Prostate gland (tissue), 2 donors: Measurements from ENCODE around the gene INPP5A.
"Not testable (repeated sequence)": the region's sequence is repeated elsewhere in the genome, so short reads cannot be mapped to it uniquely, and the experiment has no call there.

Source experiments
- CTCF ChIP-seq, 4 experiments: fragments of 200-600 bp in 2 of 4; fragments of 450-650 bp in 2 of 4; sonication (generic) in 2 of 4; IDR thresholded peaks; 1 replicate in 3 of 4; 2 replicates in 1 of 4; pipeline ENCODE4 v1.5.1; 2016 to 2019; ENCODE audit warnings: antibody characterized with exemption in 4 of 4, mild to moderate bottlenecking in 2 of 4, moderate library complexity in 2 of 4
- POLR2A ChIP-seq: fragments of 450-650 bp; IDR thresholded peaks from one replicate; pipeline ENCODE4 v1.6.1; 2016; ENCODE audit warnings: antibody characterized with exemption, mild to moderate bottlenecking
- POLR2AphosphoS5 ChIP-seq: sonication (generic); formaldehyde crosslinking; IDR thresholded peaks from one replicate; pipeline ENCODE4 v1.6.1; 2017; ENCODE audit warnings: antibody characterized with exemption

- not testable (repeated sequence) for TF ChIP-seq CTCF (IDR thresholded peaks at IDR 0.05); POLR2A; POLR2AphosphoS5
These were observed 46.1 kb upstream of the INPP5A start for GRCh38 chr10:132491534-132491933.
